Adipose tissue (tissue), 3 donors: Measurements from ENCODE around the gene ABCA4. TPM values are rescaled to one million over a fixed set of nuclear protein-coding genes. Genes with fewer than 3 reads are reported as not detected.
"Not testable (repeated sequence)": the region's sequence is repeated elsewhere in the genome, so short reads cannot be mapped to it uniquely, and the experiment has no call there.

Source experiments
- H3K27ac ChIP-seq: one replicate; pipeline ENCODE4 v1.5.1; 2013; ENCODE audit warnings: low read depth, low read length
- WGBS, 3 donors: extraction: QIAGEN DNeasy Blood & Tissue Kit; methylation state at CpG; one replicate each; pipeline ENCODE4 v1.1.7; 2013; 5-methylcytosine and 5-hydroxymethylcytosine counted together
- polyA plus RNA-seq, 3 donors: library from polyadenylated mRNA; stranded (reverse); fragments of 200-250 nt; gene quantifications; one replicate each; pipeline ENCODE4 v1.2.3, GENCODE V29; 2013
- donor health status: healthy with polysubstance abuse.
- donor health status: Bipolar disorder and iron deficiency.
- donor health status: healthy.

The ABCA4 gene
- under 1 TPM; 0.15 to 0.67 (median 0.36) TPM for polyA plus RNA-seq

GRCh38 chr1:94120991-94121390 is at the start of gene ABCA4:
TSS of gene ABCA4 (minus strand) at chr1:94121148. CDS start at chr1:94121045, 103 bp downstream.
- H3K27ac ChIP-seq = no peak within 1 kb of the TSS
- 89 to 96% (median 95%) methylated on average over 9 of the region's 9 CpGs for WGBS, 3 donors

- WGBS, 3 donors = 87 to 91% (median 88%) methylated on average over 3 of the region's 3 CpGs
These were observed 48.2 kb upstream of the ABCA4 start for GRCh38 chr1:94169126-94169525.

GRCh38 chr1:94165843-94166242 is 44.9 kb upstream of the ABCA4 start:
- 87 to 95% (median 94%) methylated on average over 5 of the region's 5 CpGs for WGBS, 3 donors
- H3K27ac ChIP-seq = no peak overlapping the region

More at GRCh38 chr1:94169126-94169525, 48.2 kb upstream of the ABCA4 start:
- no peak overlapping the region for H3K27ac ChIP-seq

- not testable (repeated sequence) for H3K27ac ChIP-seq
- WGBS, 3 donors = 77 to 80% (median 78%) methylated on average over 2 of the region's 2 CpGs
These were observed 43.9 kb upstream of the ABCA4 start for GRCh38 chr1:94164885-94165284.

- 85 to 100% (median 92%) methylated on average over 1 of the region's 1 CpG for WGBS, 3 donors
- not testable (repeated sequence) for H3K27ac ChIP-seq
These were observed 43.2 kb upstream of the ABCA4 start for GRCh38 chr1:94164121-94164520.

GRCh38 chr1:94163249-94163648 is 42.3 kb upstream of the ABCA4 start:
- WGBS, 3 donors = 85 to 93% (median 91%) methylated on average over 5 of the region's 5 CpGs
- not testable (repeated sequence) for H3K27ac ChIP-seq

- 55 to 64% (median 58%) methylated on average over 4 of the region's 4 CpGs for WGBS, 3 donors
- no peak overlapping the region for H3K27ac ChIP-seq
These were observed 39.9 kb upstream of the ABCA4 start for GRCh38 chr1:94160811-94161210.

- 48 to 85% (median 71%) methylated on average over 1 of the region's 1 CpG for WGBS, 3 donors
- no peak overlapping the region for H3K27ac ChIP-seq
These were observed 35.2 kb upstream of the ABCA4 start for GRCh38 chr1:94156096-94156625.

- 81 to 85% (median 85%) methylated on average over 1 of the region's 1 CpG for WGBS, 3 donors
These were observed 34.0 kb upstream of the ABCA4 start for GRCh38 chr1:94154989-94155388.

GRCh38 chr1:94153133-94153532 is 32.2 kb upstream of the ABCA4 start:
- H3K27ac ChIP-seq = no peak overlapping the region
- WGBS, 3 donors = 61 to 76% (median 71%) methylated on average over 1 of the region's 1 CpG

More at GRCh38 chr1:94154989-94155388, 34.0 kb upstream of the ABCA4 start:
- no peak overlapping the region for H3K27ac ChIP-seq

- H3K27ac ChIP-seq = not testable (repeated sequence)
These were observed 28.2 kb upstream of the ABCA4 start for GRCh38 chr1:94149166-94149565.

GRCh38 chr1:94146273-94146672 is 25.3 kb upstream of the ABCA4 start:
- 93 to 96% (median 94%) methylated on average over 5 of the region's 5 CpGs for WGBS, 3 donors
- H3K27ac ChIP-seq = no peak overlapping the region

GRCh38 chr1:94144836-94145235 is 23.9 kb upstream of the ABCA4 start:
- WGBS, 3 donors = 69 to 81% (median 75%) methylated on average over 1 of the region's 1 CpG
- no peak overlapping the region for H3K27ac ChIP-seq

GRCh38 chr1:94143809-94144176 is 22.8 kb upstream of the ABCA4 start:
- H3K27ac ChIP-seq = no peak overlapping the region

GRCh38 chr1:94143173-94143808 is 22.3 kb upstream of the ABCA4 start:
- no peak overlapping the region for H3K27ac ChIP-seq
- WGBS, 3 donors = 68 to 77% (median 70%) methylated on average over 2 of the region's 2 CpGs

GRCh38 chr1:94142583-94142982 is 21.6 kb upstream of the ABCA4 start:
- H3K27ac ChIP-seq = no peak overlapping the region
- 46 to 72% (median 71%) methylated on average over 1 to 2 of the region's 2 CpGs for WGBS, 3 donors

- 66 to 84% (median 69%) methylated on average over 1 of the region's 1 CpG for WGBS, 3 donors
These were observed 21.1 kb upstream of the ABCA4 start for GRCh38 chr1:94142022-94142421.

GRCh38 chr1:94132111-94132510 is 11.2 kb upstream of the ABCA4 start:
- no peak overlapping the region for H3K27ac ChIP-seq
- WGBS, 3 donors = 89 to 95% (median 94%) methylated on average over 5 of the region's 5 CpGs

More at GRCh38 chr1:94142022-94142421, 21.1 kb upstream of the ABCA4 start:
- no peak overlapping the region for H3K27ac ChIP-seq

- no peak overlapping the region for H3K27ac ChIP-seq
- 51 to 80% (median 70%) methylated on average over 8 of the region's 8 CpGs for WGBS, 3 donors
These were observed 10.1 kb upstream of the ABCA4 start for GRCh38 chr1:94130851-94131595.

- WGBS, 3 donors = 79 to 85% (median 82%) methylated on average over 3 of the region's 3 CpGs
- no peak overlapping the region for H3K27ac ChIP-seq
These were observed 5.7 kb upstream of the ABCA4 start for GRCh38 chr1:94126651-94127050.
